Measurements from ENCODE around the gene NEU1.

GRCh38 chr6:31906122-31906521, 43.5 kb upstream of the NEU1 start:
- no peak for TF ChIP-seq CHD4 (IDR thresholded peaks at IDR 0.05; ENCODE audit: borderline replicate concordance)
- TF ChIP-seq CHD2 (IDR thresholded peaks at IDR 0.05; ENCODE audit: low read length, partially characterized antibody), result no peak
- TF ChIP-seq EP300 (IDR thresholded peaks at IDR 0.05), result no peak
- no peak for TF ChIP-seq CTCF (IDR thresholded peaks at IDR 0.05)
- no peak for TF ChIP-seq CEBPB (IDR thresholded peaks at IDR 0.05)
- no peak for TF ChIP-seq POLR2A (IDR thresholded peaks at IDR 0.05; ENCODE audit: low read length)
- TF ChIP-seq CBX8 (IDR thresholded peaks at IDR 0.05), result no peak
- no peak for TF ChIP-seq REST (IDR thresholded peaks at IDR 0.05)
- TF ChIP-seq SMC3 (IDR thresholded peaks at IDR 0.05), result no peak
- no peak for TF ChIP-seq RARB (CRISPR knock-in tag; IDR thresholded peaks at IDR 0.05)
- no peak for TF ChIP-seq KDM5A (IDR thresholded peaks at IDR 0.05)

Data from A549 (cell line).